GM12874 (cell line): ENCODE measurements around the gene TMEM154.
A peak's percentile ranks its signal among the peaks of the same experiment; 100 is the strongest.

ENCODE experiments used
- CTCF ChIP-seq: IDR thresholded peaks from 2 replicates; pipeline ENCODE4 v1.5.1; 2011; ENCODE audit warnings: low read depth, mild to moderate bottlenecking, control low read depth, low read length, moderate library complexity; ENCODE audit not compliant: insufficient read depth

TMEM154 gene

GRCh38 chr4:152651473-152652060 is 28.2 kb downstream of the TMEM154 start:
- TF ChIP-seq CTCF = no peak

- TF ChIP-seq CTCF = no peak
Measured at GRCh38 chr4:152646221-152646620, 33.6 kb downstream of the TMEM154 start.

GRCh38 chr4:152644130-152644529 is 35.7 kb downstream of the TMEM154 start:
- no peak for TF ChIP-seq CTCF

GRCh38 chr4:152643153-152644035 is 36.4 kb downstream of the TMEM154 start:
- no peak for TF ChIP-seq CTCF

GRCh38 chr4:152640058-152640921 is 39.5 kb downstream of the TMEM154 start:
- TF ChIP-seq CTCF = peak; percentile 25; the same call in 1 of the 2 replicates

GRCh38 chr4:152635851-152636250 is 43.9 kb downstream of the TMEM154 start:
- no peak for TF ChIP-seq CTCF

- no peak for TF ChIP-seq CTCF
Measured at GRCh38 chr4:152634110-152634760, 45.6 kb downstream of the TMEM154 start.
